Astrocyte of the cerebellum (primary cell): ENCODE data around the gene DIDO1.
"Not testable (repeated sequence)": the region's sequence is repeated elsewhere in the genome, so short reads cannot be mapped to it uniquely, and the experiment has no call there.

ENCODE experiments used
- DNase-seq: peaks from one replicate; pipeline ENCODE4 v3.0.0-alpha.2; 2011; ENCODE audit warnings: low read depth
- H3K4me3 ChIP-seq: 2 replicates; pipeline ENCODE4 v1.5.1; 2011; ENCODE audit warnings: mild to moderate bottlenecking, low read depth, low read length, moderate library complexity
- in situ Hi-C: cut with HindIII; loops from 2 replicates; pipeline ENCODE4 v1.10.0; 2017; ENCODE audit warnings: low sequenced_read_pairs
- TF ChIP-seq, protein P1 (sequence below): IDR thresholded peaks from 2 replicates; pipeline ENCODE4 v1.5.1; 2012; ENCODE audit warnings: low read length, low read depth, moderate library complexity, mild to moderate bottlenecking; ENCODE audit errors: missing control alignments

DIDO1 gene

DNA sequence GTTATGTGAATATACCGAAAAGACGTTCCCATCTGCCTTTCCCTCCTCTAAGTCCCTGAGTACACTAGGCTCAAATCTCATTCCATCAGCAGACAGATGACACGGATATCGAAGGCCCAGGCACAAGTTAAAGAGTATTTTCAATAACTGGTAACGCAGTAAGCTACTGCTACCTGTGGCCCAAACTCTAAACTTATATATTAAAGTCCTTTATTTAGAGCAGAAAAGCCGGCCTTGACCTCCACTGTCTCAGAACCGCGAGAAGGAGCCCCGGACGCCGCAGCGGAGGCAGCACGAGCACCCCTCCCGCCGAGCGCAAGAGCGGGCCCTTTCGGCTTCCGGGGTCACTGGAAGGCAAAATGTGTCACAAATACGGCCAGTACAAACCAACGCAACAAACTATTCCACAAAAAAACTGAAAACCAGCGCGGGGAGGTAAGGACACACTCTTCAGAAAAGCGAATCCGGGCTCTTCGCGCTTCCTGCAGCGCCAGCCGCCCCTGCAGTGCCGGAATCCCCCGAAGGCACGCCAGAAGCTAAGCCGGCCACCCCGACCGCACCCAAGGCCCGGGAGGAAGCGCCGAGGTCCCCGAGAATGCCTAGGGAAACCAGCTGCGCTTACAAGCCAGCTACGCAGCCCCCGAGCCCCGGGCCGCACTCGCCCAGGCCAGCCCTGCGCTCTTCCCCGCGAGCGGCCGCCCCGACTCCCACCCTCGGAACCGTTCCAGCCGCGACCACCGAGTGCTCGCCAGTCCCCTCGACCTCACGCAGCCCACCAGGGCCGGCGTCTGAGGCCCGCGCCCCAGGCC, 681 bp downstream of the DIDO1 start:
- in situ Hi-C loops, result no loop called here
- H3K4me3 ChIP-seq, result peak overlapping the region; percentile 93
- DNase-seq, result no peak
- TF ChIP-seq, protein P1, sequence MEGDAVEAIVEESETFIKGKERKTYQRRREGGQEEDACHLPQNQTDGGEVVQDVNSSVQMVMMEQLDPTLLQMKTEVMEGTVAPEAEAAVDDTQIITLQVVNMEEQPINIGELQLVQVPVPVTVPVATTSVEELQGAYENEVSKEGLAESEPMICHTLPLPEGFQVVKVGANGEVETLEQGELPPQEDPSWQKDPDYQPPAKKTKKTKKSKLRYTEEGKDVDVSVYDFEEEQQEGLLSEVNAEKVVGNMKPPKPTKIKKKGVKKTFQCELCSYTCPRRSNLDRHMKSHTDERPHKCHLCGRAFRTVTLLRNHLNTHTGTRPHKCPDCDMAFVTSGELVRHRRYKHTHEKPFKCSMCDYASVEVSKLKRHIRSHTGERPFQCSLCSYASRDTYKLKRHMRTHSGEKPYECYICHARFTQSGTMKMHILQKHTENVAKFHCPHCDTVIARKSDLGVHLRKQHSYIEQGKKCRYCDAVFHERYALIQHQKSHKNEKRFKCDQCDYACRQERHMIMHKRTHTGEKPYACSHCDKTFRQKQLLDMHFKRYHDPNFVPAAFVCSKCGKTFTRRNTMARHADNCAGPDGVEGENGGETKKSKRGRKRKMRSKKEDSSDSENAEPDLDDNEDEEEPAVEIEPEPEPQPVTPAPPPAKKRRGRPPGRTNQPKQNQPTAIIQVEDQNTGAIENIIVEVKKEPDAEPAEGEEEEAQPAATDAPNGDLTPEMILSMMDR, result no peak

DNA sequence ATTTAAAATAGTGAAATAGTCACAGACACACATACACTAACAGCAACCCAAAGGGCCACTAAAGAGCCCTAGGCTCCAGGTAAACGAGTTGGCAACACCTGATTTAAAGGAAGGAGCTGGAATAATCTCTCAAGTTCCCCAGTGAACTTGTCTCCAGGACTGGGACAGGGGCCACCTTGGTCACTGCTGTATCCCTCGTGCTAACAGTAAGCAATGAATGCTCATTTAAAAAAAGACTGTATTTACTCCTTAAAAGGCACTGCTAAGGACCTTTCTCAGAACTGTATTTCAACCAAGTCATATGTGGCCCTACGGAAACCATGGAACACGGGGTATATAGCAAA, 1.3 kb downstream of the DIDO1 start:
- TF ChIP-seq, protein P1, result no peak
- peak overlapping the region; percentile 93 for H3K4me3 ChIP-seq
- no peak for DNase-seq
- in situ Hi-C loops, result no loop called here

DNA sequence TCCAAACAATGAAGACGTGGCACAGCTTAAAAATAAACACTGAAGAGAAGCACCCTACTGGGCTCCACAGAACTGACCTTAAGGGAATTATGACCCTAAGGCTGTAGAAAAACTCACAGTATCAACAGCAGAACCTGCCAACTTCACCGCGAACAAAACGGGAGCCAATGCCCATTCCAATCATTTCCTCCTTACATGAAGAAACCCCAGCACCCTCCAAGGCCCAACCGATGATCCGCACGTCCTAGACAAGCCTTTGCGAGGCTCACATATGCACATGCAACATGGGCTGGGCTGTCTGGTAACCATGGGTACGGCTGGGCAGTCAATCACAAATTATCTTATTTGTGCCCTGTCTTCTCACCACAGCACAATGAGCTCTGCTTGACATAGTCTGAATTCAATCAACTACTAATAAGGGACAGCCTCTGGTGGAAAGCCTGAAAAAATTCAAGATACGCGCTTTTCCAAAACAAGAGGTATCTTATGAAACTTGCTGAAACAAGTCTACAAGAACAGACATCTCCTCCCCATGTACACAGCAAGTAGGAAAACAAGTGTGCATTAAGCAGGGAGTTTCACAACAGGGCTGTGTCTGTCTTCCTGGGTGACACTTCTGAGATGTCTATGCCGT, 1.7 kb downstream of the DIDO1 start:
- TF ChIP-seq, protein P1, result no peak
- DNase-seq, result no peak

DNA sequence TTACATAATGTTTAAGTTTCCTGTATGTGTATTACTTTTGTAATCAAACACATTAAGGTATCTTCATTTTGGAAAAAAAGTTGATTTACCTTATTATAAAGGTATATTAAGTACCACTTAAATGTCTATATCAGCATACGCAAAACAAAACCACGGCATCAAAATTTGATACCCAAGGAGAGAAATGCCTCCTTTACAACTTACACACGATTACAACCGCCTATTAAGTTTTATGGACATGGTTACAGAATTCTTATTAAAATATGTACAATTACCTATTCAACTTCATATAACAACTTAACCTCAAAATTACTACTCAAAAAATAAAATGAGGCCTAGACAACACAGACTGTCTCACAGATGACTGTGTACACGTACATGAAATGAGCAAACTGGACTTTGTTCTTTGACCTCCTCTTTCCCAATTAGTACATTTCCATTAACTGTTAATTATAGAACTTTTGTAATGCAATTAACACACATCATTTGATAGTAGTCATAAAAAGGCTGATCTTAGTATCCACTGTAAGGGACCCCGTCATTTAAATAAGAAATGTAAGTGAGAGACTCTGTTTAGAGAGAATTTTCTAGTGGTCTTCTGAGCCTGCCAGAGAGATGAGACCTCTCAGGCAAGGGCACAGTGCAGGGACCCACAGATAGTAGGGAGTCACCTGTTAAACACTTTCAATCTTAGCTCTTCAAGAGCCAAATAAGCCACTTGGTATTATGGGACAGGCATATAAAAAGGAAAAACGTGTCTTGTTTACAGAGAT, 2.5 kb downstream of the DIDO1 start:
- in situ Hi-C loops, result no loop called here
- TF ChIP-seq, protein P1, result no peak
- DNase-seq, result no peak
- peak overlapping the region; percentile 93 for H3K4me3 ChIP-seq

More for the DNA sequence above, 1.7 kb downstream of the DIDO1 start:
- in situ Hi-C loops, result no loop called here
- peak overlapping the region; percentile 93 for H3K4me3 ChIP-seq

DNA sequence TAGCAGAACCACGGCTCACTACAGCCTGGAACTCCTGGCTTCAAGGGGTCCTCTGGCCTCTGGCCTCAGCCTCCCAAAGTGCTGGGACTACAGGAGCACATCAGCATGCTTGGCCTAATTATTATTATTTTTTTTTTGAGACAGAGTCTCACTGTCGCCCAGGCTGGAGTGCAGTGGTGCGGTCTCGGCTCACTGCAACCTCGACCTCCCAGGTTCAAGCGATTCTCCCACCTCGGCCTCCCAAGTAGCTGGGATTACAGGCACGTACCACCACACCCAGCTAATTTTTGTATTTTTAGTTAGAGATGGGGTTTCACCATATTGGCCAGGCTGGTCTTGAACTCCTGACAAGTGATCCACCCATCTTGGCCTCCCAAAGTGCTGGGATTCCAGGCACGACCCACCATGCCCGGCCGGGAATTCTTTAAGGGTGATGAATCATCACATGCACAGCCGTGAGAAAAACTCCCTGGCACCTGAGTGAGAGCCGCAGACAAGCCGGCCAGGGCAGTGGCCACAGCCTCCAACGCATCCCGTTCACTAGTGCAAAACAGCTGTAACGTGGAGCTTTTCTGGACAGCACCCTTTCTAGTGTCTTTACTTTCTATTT, 3.1 kb downstream of the DIDO1 start:
- in situ Hi-C loops, H3K4me3 ChIP-seq: not testable (repeated sequence)
- peak; percentile 80 for DNase-seq

DNA sequence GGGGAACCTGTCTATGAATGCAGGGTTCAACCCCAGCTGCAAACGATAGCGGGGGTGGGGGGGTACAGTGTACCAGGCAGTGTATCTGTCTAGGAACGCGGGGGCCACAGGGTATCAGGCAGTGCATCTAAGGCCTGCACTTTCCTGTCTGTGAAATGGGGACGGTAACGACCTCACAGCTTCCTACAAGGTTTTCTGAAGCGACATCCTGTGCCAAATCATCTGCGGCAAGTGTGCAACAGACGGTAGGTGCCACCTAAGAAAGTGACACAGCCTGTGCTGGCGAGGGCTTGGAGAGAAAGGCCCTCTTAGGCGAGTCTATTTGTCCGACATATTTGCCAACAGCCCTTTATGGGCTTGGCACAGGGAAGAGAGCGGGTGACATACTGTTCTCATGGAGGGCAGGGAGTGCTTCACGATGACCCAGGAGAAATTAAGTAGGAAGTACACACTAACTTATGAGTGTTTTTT, 3.8 kb downstream of the DIDO1 start:
- TF ChIP-seq, protein P1, result no peak
- no peak for DNase-seq
- in situ Hi-C loops, result no loop called here
- no peak overlapping the region for H3K4me3 ChIP-seq
